Liver (tissue), 3 donors: ENCODE data around the gene SNUPN.

ENCODE experiments used
- ATF3 ChIP-seq: IDR thresholded peaks from 2 replicates; pipeline ENCODE4 v1.6.1; 2016; ENCODE audit warnings: antibody characterized with exemption
- CTCF ChIP-seq: fragments of 150-350 bp; IDR thresholded peaks from 2 replicates; pipeline ENCODE4 v1.5.1; 2017; ENCODE audit warnings: improper control_type of control experiment, low read depth, low read length; ENCODE audit not compliant: missing input control
- FOXA1 ChIP-seq: IDR thresholded peaks from 2 replicates; pipeline ENCODE4 v1.6.1; 2016; ENCODE audit warnings: antibody characterized with exemption
- GABPA ChIP-seq, 2 donors: IDR thresholded peaks in 1 of 2; conservative IDR thresholded peaks in 1 of 2; 2 replicates each; pipeline ENCODE4 v1.6.1; 2016; ENCODE audit warnings: antibody characterized with exemption in 2 of 2, mild to moderate bottlenecking in 1 of 2, moderate library complexity in 1 of 2
- JUND ChIP-seq, 2 donors: IDR thresholded peaks; 2 replicates each; pipeline ENCODE4 v1.6.1; 2016; ENCODE audit warnings: antibody characterized with exemption in 2 of 2
- TAF1 ChIP-seq: conservative IDR thresholded peaks from 2 replicates; pipeline ENCODE4 v1.6.1; 2016; ENCODE audit warnings: antibody characterized with exemption, mild to moderate bottlenecking
- YY1 ChIP-seq: IDR thresholded peaks from 2 replicates; pipeline ENCODE4 v1.6.1; 2016; ENCODE audit warnings: antibody characterized with exemption, mild to moderate bottlenecking
- TF ChIP-seq, protein P1 (sequence below): IDR thresholded peaks from 2 replicates; pipeline ENCODE4 v1.6.1; 2016; ENCODE audit warnings: antibody characterized with exemption, mild to moderate bottlenecking
- TF ChIP-seq, protein P2 (sequence below): IDR thresholded peaks from 2 replicates; pipeline ENCODE4 v1.6.1; 2016; ENCODE audit warnings: antibody characterized with exemption
- TF ChIP-seq, protein P3 (sequence below): IDR thresholded peaks from 2 replicates; pipeline ENCODE4 v1.6.1; 2016; ENCODE audit warnings: antibody characterized with exemption
- donor health status: healthy.
- donor health status: healthy.

- TF ChIP-seq CTCF (no peak), ATF3 (no peak), FOXA1 (no peak), YY1 (no peak), GABPA (IDR thresholded peaks at IDR 0.05 in 1 of 2, conservative IDR thresholded peaks at IDR 0.05 in 1 of 2) (no peak), TAF1 (no peak), JUND (IDR thresholded peaks at IDR 0.05) (no peak)
- TF ChIP-seq, protein P1, sequence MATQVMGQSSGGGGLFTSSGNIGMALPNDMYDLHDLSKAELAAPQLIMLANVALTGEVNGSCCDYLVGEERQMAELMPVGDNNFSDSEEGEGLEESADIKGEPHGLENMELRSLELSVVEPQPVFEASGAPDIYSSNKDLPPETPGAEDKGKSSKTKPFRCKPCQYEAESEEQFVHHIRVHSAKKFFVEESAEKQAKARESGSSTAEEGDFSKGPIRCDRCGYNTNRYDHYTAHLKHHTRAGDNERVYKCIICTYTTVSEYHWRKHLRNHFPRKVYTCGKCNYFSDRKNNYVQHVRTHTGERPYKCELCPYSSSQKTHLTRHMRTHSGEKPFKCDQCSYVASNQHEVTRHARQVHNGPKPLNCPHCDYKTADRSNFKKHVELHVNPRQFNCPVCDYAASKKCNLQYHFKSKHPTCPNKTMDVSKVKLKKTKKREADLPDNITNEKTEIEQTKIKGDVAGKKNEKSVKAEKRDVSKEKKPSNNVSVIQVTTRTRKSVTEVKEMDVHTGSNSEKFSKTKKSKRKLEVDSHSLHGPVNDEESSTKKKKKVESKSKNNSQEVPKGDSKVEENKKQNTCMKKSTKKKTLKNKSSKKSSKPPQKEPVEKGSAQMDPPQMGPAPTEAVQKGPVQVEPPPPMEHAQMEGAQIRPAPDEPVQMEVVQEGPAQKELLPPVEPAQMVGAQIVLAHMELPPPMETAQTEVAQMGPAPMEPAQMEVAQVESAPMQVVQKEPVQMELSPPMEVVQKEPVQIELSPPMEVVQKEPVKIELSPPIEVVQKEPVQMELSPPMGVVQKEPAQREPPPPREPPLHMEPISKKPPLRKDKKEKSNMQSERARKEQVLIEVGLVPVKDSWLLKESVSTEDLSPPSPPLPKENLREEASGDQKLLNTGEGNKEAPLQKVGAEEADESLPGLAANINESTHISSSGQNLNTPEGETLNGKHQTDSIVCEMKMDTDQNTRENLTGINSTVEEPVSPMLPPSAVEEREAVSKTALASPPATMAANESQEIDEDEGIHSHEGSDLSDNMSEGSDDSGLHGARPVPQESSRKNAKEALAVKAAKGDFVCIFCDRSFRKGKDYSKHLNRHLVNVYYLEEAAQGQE: no peak
- TF ChIP-seq, protein P2, sequence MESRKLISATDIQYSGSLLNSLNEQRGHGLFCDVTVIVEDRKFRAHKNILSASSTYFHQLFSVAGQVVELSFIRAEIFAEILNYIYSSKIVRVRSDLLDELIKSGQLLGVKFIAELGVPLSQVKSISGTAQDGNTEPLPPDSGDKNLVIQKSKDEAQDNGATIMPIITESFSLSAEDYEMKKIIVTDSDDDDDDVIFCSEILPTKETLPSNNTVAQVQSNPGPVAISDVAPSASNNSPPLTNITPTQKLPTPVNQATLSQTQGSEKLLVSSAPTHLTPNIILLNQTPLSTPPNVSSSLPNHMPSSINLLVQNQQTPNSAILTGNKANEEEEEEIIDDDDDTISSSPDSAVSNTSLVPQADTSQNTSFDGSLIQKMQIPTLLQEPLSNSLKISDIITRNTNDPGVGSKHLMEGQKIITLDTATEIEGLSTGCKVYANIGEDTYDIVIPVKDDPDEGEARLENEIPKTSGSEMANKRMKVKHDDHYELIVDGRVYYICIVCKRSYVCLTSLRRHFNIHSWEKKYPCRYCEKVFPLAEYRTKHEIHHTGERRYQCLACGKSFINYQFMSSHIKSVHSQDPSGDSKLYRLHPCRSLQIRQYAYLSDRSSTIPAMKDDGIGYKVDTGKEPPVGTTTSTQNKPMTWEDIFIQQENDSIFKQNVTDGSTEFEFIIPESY: no peak
- TF ChIP-seq, protein P3, sequence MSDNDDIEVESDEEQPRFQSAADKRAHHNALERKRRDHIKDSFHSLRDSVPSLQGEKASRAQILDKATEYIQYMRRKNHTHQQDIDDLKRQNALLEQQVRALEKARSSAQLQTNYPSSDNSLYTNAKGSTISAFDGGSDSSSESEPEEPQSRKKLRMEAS: no peak
Measured at GRCh38 chr15:75653347-75653913, 27.9 kb upstream of the SNUPN start.
